H9 (cell line): Measurements from ENCODE around the gene SNAP47. TPM values are rescaled to one million over a fixed set of nuclear protein-coding genes. Genes with fewer than 3 reads are reported as not detected.

ENCODE experiments used
- DNase-seq: peaks from one replicate; pipeline ENCODE4 v3.0.0-alpha.2; 2017
- H2AFZ ChIP-seq: one replicate; pipeline ENCODE4 v1.6.1; 2013; ENCODE audit warnings: mild to moderate bottlenecking, low read length, control low read depth, moderate library complexity
- H2AK5ac ChIP-seq: 2 replicates; pipeline ENCODE4 v1.6.1; 2013; ENCODE audit warnings: low read length, control low read depth, mixed read lengths; ENCODE audit not compliant: insufficient read length
- H2BK120ac ChIP-seq: one replicate; pipeline ENCODE4 v1.6.1; 2013; ENCODE audit warnings: low read depth, mild to moderate bottlenecking, low read length, control low read depth, inconsistent platforms; ENCODE audit not compliant: poor library complexity, severe bottlenecking
- H2BK12ac ChIP-seq: 2 replicates; pipeline ENCODE4 v1.6.1; 2013; ENCODE audit warnings: low read length, control low read depth, mixed read lengths, low read depth; ENCODE audit not compliant: insufficient read length
- H2BK15ac ChIP-seq: 2 replicates; pipeline ENCODE4 v1.6.1; 2013; ENCODE audit warnings: low read depth, low read length, control low read depth
- H2BK20ac ChIP-seq: one replicate; pipeline ENCODE4 v1.6.1; 2013; ENCODE audit warnings: low read depth, mild to moderate bottlenecking, low read length, control low read depth, inconsistent platforms; ENCODE audit not compliant: poor library complexity, severe bottlenecking
- H2BK5ac ChIP-seq: 2 replicates; pipeline ENCODE4 v1.6.1; 2013; ENCODE audit warnings: low read length, control low read depth, mixed read lengths; ENCODE audit not compliant: insufficient read length
- H3K14ac ChIP-seq: 2 replicates; pipeline ENCODE4 v1.6.1; 2013; ENCODE audit warnings: low read length, control low read depth; ENCODE audit not compliant: insufficient read depth
- H3K18ac ChIP-seq: 2 replicates; pipeline ENCODE4 v1.6.1; 2013; ENCODE audit warnings: low read depth, mild to moderate bottlenecking, mixed read lengths, low read length, control low read depth; ENCODE audit not compliant: insufficient read length
- H3K23ac ChIP-seq: 2 replicates; pipeline ENCODE4 v1.6.1; 2013; ENCODE audit warnings: low read length, control low read depth, mixed read lengths, low read depth; ENCODE audit not compliant: insufficient read length
- H3K23me2 ChIP-seq: 2 replicates; pipeline ENCODE4 v1.6.1; 2013; ENCODE audit warnings: low read depth, mild to moderate bottlenecking, mixed read lengths, low read length, control low read depth; ENCODE audit not compliant: insufficient read length, poor library complexity, severe bottlenecking
- H3K27ac ChIP-seq: 2 replicates; pipeline ENCODE4 v1.5.1; 2013; ENCODE audit warnings: low read length, control low read depth, mixed read lengths, low read depth; ENCODE audit not compliant: insufficient read length
- H3K27me3 ChIP-seq: 2 replicates; pipeline ENCODE4 v1.6.1; 2013; ENCODE audit warnings: low read length, control low read depth, inconsistent platforms; ENCODE audit not compliant: insufficient read depth
- H3K4ac ChIP-seq: 2 replicates; pipeline ENCODE4 v1.6.1; 2013; ENCODE audit warnings: low read depth, mild to moderate bottlenecking, control low read depth, inconsistent platforms, low read length, moderate library complexity
- H3K4me1 ChIP-seq: 2 replicates; pipeline ENCODE4 v1.6.1; 2013; ENCODE audit warnings: low read length, control low read depth, inconsistent platforms; ENCODE audit not compliant: insufficient read depth
- H3K4me2 ChIP-seq: 2 replicates; pipeline ENCODE4 v1.6.1; 2013; ENCODE audit warnings: low read length, control low read depth, mixed read lengths; ENCODE audit not compliant: insufficient read length, insufficient read depth
- H3K56ac ChIP-seq: 2 replicates; pipeline ENCODE4 v1.6.1; 2013; ENCODE audit warnings: low read depth, mild to moderate bottlenecking, mixed read lengths, low read length, control low read depth; ENCODE audit not compliant: insufficient read length
- H3K79me1 ChIP-seq: 2 replicates; pipeline ENCODE4 v1.6.1; 2013; ENCODE audit warnings: low read depth, mild to moderate bottlenecking, moderate library complexity, low read length, control low read depth, inconsistent platforms; ENCODE audit not compliant: insufficient read depth, poor library complexity, severe bottlenecking
- H3K79me2 ChIP-seq: 2 replicates; pipeline ENCODE4 v1.6.1; 2013; ENCODE audit warnings: low read length, control low read depth, inconsistent platforms; ENCODE audit not compliant: insufficient read depth
- H3K9ac ChIP-seq: 2 replicates; pipeline ENCODE4 v1.6.1; 2013; ENCODE audit warnings: low read length, control low read depth, mixed read lengths; ENCODE audit not compliant: insufficient read length; ENCODE audit errors: extremely low read depth
- H3K9me3 ChIP-seq: one replicate; pipeline ENCODE4 v1.6.1; 2013; ENCODE audit warnings: low read depth, low read length, inconsistent platforms; ENCODE audit not compliant: control insufficient read depth
- H3T11ph ChIP-seq: one replicate; pipeline ENCODE4 v1.6.1; 2013; ENCODE audit warnings: mild to moderate bottlenecking, low read length, control low read depth, inconsistent platforms
- H4K20me1 ChIP-seq: one replicate; pipeline ENCODE4 v1.6.1; 2013; ENCODE audit not compliant: control insufficient read depth, insufficient read length, insufficient read depth
- H4K5ac ChIP-seq: 2 replicates; pipeline ENCODE4 v1.6.1; 2013; ENCODE audit warnings: low read depth, mild to moderate bottlenecking, mixed read lengths, low read length, control low read depth; ENCODE audit not compliant: insufficient read length
- H4K8ac ChIP-seq: replicated peaks from 2 replicates; pipeline ENCODE4 v1.6.1; 2013; ENCODE audit warnings: low read length, control low read depth, mixed read lengths, low read depth; ENCODE audit not compliant: insufficient read length
- H4K91ac ChIP-seq: 2 replicates; pipeline ENCODE4 v1.6.1; 2013; ENCODE audit warnings: low read depth, mild to moderate bottlenecking, moderate library complexity, mixed read lengths, low read length, control low read depth; ENCODE audit not compliant: insufficient read length
- H3K27ac Mint-ChIP-seq, 3 experiments: 2 replicates in 2 of 3; 3 replicates in 1 of 3; pipeline ENCODE4 v1.8.0; 2020 to 2021; ENCODE audit warnings: mixed read lengths in 3 of 3, mild to moderate bottlenecking in 1 of 3, moderate library complexity in 1 of 3
- H3K27me3 Mint-ChIP-seq: 2 replicates; pipeline ENCODE4 v1.8.0; 2021; ENCODE audit warnings: low read depth, mild to moderate bottlenecking, moderate library complexity, mixed read lengths
- H3K36me3 Mint-ChIP-seq, 3 experiments: 2 replicates in 2 of 3; 3 replicates in 1 of 3; pipeline ENCODE4 v1.8.0; 2020 to 2021; ENCODE audit warnings: low read depth in 3 of 3, mixed read lengths in 3 of 3; ENCODE audit not compliant: insufficient read depth in 1 of 3
- H3K4me1 Mint-ChIP-seq, 2 experiments: 2 replicates each; pipeline ENCODE4 v1.8.0; 2020; ENCODE audit warnings: mixed read lengths in 2 of 2
- H3K4me3 Mint-ChIP-seq, 2 experiments: 2 replicates in 1 of 2; 3 replicates in 1 of 2; pipeline ENCODE4 v1.8.0; 2020 to 2021; ENCODE audit warnings: mild to moderate bottlenecking in 2 of 2, mixed read lengths in 2 of 2, moderate library complexity in 1 of 2
- H3K9me3 Mint-ChIP-seq, 2 experiments: 2 replicates in 1 of 2; 3 replicates in 1 of 2; pipeline ENCODE4 v1.8.0; 2020; ENCODE audit warnings: mild to moderate bottlenecking in 2 of 2, mixed read lengths in 2 of 2, moderate library complexity in 1 of 2
- CTCF ChIP-seq: fragments of 200-600 bp; sonication (generic); conservative IDR thresholded peaks from 3 replicates; pipeline ENCODE4 v1.8.0; 2021; ENCODE audit warnings: antibody characterized with exemption, mild to moderate bottlenecking
- WGBS: extraction: QIAGEN DNeasy Blood & Tissue Kit; methylation state at CpG from one replicate; pipeline ENCODE4 v1.1.7; 2013; ENCODE audit warnings: missing lambda C conversion rate, low lambda C conversion rate, mixed read lengths; ENCODE audit not compliant: insufficient read length; ENCODE audit errors: extremely low coverage; 5-methylcytosine and 5-hydroxymethylcytosine counted together
- total RNA-seq: library from RNA; stranded (reverse); gene quantifications from 2 replicates; pipeline ENCODE4 v1.2.1, GENCODE V29; 2021

Gene SNAP47
- total RNA-seq, 1 experiment from 2014 or later = 44.1 TPM

GRCh38 chr1:227747948-227748495 lies 12.8 kb downstream of the SNAP47 start:
- Histone ChIP-seq H3K9me3 (no peaks in the 10 kb centered on the region), H3K14ac (no peak overlapping the region), H3K23me2 (no peaks in the 10 kb centered on the region), H2BK5ac (no peak overlapping the region), H3K23ac (no peak overlapping the region), H3K4me1 (no peaks in the 10 kb centered on the region), H2BK12ac (no peak overlapping the region), H4K8ac (no peak overlapping the region), H3K18ac (no peak overlapping the region), H3T11ph (no peak overlapping the region), H3K9ac (no peak overlapping the region), H2BK15ac (no peak overlapping the region), H3K4me2 (no peak overlapping the region), H2BK20ac (no peak overlapping the region), H3K27ac (no peak overlapping the region), H2BK120ac (no peak overlapping the region), H3K79me1 (peaks cover 2% of the 10 kb centered on the region), H2AK5ac (no peak overlapping the region), H3K27me3 (no peaks in the 10 kb centered on the region), H3K79me2 (peaks cover 1% of the 10 kb centered on the region; the same call in 1 of the 2 replicates), H4K5ac (no peak overlapping the region), H3K56ac (no peak overlapping the region), H4K20me1 (no peaks in the 10 kb centered on the region), H4K91ac (no peak overlapping the region), H3K4ac (no peak overlapping the region), H2AFZ (no peak overlapping the region)
- Mint-ChIP-seq H3K27ac (no peak overlapping the region), H3K4me3 (no peak overlapping the region; a peak in 1 of 5 replicates), H3K4me1 (no peaks in the 10 kb centered on the region), H3K36me3 (peaks cover 7 to 29% (median 23%) of the 10 kb centered on the region in 3 experiments), H3K9me3 (no peaks in the 10 kb centered on the region), H3K27me3 (no peaks in the 10 kb centered on the region)
- WGBS = no CpG with 5 or more reads among the region's 18 CpGs
- no peak for TF ChIP-seq CTCF
- DNase-seq = no peak
